HK-2 (cell line): ENCODE data around the gene CHEK1.

ENCODE experiments used
- DNase-seq: peaks from one replicate; pipeline ENCODE4 v3.0.0-alpha.2; 2018; ENCODE audit not compliant: unreplicated experiment

The CHEK1 gene

DNA sequence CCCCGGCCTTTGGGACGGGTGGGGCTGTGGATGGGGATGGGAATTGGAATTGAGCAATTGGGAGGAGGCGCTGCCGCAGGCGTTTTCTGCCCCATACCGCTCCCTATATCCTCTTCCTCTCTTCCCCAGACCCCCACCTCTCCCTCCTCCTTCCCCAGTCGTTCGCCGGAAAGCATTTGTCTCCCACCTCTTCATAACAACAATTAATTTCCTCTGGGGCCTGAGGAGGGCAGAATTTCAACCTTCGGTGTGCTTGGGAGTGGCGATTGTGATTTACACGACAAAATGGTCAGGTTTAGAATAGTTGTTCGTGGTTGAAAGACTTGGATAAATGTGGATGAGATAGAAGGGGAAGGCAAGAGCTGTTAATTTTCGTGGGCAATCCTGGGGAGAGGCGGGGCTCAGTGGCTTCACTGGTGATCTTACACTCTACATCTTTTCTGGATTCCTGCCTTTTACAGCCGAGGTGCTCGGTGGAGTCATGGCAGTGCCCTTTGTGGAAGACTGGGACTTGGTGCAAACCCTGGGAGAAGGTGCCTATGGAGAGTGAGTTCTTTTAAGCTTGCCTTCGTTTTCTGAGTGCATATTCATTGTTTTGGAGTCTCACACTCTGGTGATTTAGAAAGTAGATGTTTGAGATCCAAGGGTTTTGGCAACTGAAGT, 1.5 kb downstream of the CHEK1 start:
- peak; percentile 81 for DNase-seq

DNA sequence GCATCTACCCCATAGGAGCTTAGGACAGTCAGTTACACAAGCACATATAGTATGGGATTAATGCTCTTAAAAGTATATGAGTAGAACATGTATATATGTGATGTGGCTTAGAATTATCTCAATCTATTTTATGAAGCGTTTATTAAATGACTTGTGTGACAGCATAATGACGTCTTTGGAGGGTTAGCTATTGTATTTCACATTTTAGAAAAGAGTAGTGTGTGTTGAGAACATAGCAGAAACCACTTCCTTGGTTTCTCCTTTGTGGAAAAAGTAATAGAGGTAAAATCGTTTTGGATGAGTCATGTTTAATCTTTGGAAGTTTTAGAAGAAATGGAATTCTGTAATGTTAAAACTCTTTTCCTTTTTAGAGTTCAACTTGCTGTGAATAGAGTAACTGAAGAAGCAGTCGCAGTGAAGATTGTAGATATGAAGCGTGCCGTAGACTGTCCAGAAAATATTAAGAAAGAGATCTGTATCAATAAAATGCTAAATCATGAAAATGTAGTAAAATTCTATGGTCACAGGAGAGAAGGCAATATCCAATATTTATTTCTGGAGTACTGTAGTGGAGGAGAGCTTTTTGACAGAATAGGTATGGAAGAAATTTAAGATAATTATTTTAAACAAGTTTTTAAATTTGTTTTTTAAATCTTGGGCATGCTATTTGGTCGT, 2.4 kb downstream of the CHEK1 start:
- no peak for DNase-seq

DNA sequence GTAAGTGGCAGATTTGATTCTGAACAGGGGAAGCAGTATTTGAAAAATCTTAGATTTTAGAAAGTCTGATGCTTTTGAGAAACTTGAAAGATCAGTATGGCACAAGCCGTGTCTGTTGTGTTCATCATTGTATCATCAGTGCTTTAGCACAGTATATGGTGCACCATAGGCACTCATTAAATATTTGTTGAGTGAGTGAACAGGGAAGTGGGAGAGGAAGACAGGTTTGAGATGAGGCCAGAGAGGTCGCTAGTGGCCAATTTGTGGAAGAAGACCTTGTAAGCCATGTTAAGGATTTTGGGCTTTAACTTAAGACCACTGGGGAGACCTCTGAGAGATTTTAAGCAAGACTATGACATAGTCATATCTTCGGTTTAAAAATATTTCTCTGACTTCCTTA, 12.9 kb downstream of the CHEK1 start:
- DNase-seq, result no peak

DNA sequence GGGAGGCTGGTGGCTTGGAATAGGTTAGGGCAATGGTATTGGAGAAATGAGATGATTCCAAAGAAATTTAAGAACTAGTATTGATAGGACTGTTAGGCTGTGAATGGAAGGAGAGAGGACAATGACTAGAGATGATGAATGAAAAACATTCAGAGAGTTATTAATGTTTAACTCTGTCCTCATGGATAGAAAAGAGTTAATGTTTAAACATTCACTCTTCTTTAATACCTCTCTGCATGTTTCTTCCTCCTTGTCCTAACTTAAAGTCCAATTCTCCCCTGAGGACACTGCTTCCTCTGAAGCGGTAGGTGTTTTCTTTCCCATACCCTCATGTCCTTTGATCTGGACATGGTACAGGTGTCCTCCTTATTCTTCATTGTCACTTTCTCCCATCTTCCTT, 13.4 kb downstream of the CHEK1 start:
- no peak for DNase-seq

DNA sequence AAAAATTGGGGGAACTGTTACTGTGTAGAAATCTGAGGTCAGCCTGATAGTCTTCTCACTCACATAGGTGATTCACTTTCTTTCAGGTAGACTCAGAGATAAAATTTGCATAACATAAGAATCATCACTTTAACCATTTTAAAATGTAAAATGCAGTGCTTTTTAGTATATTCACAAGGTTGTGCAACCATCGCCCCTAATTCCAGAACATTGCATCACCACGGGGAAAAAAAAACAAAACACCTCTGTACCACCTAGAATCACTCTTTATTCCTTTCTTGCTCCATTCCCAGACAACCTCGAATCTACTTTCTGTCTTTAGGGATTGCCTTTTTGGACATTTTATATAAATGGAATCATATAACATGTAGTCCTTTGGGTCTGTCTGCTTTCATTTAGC, 20.9 kb downstream of the CHEK1 start:
- no peak for DNase-seq

DNA sequence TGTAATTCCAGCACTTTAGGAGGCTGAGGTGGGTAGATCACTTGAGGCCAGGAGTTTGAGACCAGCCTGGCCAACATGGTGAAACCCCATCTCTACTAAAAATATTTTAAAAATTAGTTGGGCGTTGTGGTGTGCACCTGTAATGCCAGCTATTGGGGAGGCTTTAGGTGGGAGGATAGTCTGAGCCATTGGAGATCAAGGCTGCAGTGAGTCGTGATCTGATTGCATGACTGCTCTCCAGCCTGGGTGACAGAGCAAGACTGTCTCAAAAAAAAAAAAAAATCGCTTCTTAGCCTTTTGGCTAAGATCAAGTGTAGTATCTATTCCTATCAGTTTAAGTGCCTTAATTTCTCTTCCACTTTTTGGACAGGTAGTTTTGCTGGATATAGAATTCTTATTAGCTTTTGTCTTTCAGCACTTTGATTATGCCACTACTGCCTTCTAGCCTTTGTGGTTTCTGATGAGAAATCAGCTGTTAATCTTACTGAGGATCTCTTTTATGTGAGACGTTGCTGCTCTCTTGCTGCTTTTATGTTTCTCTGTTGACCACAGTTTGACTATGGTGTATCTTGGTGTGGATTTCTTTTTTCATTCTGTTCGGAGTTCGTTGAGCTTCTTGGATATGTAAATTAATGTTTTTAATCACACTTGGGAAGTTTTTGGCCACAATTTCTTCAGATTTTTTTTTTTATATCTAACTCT, 24.7 kb downstream of the CHEK1 start:
- no peak for DNase-seq

DNA sequence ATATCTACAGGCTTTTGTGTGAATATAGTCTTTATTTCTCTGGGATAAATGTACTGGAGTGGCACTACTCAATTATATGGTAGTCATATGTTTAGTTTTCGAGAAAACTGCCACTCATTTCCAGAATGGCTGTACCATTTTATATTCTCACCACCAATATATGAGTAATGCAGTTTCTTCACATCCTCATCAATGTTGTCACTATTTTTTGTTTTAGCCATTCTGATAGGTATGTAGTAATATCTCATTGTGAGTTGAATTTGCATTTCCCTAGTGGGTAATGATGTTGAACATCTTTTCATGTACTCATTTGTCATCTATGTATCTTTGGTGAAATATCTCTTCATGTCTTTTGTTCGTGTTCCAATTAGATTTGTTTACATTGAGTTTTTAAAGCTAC, 37.7 kb downstream of the CHEK1 start:
- no peak for DNase-seq

DNA sequence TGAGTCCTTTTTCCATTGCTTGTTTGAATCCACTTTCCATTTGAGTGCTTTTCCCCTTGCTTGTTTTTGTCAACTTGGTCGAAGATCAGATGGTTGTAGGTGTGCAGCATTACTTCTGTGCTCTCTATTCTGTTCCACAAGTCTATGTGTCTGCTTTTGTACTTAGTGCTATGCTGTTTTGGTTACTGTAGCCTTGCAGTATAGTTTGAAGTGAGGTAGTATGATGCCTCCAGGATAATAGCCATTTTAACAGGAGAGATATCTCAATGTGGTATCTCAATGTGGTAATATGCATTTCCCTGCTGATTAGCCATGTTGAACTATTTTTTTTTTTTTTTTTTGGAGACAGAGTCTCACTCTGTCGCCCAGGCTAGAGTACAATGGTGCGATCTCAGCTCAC, 38.9 kb downstream of the CHEK1 start:
- DNase-seq, result no peak

DNA sequence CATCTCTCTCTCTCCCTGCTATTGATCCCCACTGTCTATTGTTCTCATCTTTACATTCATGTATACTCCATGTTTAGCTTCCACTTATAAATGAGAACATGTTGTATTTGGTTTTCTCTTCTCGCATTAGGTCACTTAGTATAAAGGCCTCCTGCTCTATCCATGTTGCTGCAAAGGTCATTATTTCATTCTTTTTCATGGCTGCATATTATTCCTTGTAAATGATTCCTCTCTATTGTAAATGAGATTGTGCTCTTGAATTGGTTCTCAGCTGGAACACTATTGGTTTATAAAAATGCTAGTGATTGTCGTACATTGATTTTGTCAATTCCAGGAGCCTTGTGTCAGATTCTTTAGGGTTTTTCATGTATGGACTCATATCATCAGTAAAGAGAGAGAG, 42.2 kb downstream of the CHEK1 start:
- DNase-seq, result no peak

DNA sequence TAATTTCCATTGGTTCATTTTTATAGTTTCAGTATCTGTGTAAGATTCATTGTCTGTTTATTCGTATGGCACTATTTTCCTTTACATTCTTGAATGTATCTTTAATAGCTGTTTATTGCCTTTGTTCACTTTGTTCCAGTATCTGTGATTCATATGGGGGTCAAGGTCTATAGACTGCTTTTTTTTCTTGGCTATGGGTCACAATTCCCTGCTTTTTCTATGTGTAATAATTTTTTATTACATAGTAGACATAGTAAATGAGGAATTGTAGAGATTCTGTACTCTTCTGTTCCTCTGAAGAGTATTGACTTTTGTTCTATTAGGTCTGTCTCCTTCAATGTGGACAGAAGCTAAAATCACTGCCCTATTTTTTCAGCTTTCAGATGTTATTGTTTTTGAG, 45.2 kb downstream of the CHEK1 start:
- DNase-seq, result no peak

DNA sequence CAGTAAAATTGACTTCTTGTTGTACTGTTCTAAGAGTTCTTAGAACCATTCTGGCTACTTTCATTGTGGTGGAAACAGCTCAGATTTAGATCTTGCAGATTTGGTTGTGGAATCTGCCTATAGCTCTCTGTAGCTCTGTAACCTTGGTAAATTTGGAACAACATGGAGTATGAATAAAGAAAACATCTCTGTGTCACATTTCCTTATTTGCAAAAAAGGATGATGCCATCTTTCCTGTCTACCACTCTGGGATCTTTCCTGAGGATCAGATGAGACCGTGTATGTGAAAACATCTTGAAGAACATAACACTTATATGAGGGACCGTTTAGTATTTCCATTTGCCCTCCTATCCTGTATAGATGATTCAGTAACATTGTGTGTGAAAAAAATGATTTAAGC, 46.6 kb downstream of the CHEK1 start:
- DNase-seq, result no peak

DNA sequence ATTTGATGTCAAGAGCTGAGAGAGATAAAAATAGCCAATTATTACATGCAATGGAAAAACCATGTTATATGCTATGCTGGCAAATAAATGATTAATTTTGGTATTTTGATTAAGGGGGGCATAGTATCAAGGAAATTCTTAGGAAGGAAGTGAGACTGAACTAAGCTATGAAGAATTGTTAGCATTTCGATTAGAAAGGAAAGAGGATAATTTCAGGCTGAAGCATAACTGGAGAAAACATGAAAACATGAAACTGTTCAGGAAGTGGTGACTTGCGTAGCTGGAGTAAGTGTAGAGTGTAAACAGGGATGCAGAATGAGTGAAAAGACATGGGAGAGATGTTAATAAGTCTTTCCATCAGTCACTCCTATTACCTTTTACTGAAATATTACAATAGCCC, 49.2 kb downstream of the CHEK1 start:
- DNase-seq, result no peak

DNA sequence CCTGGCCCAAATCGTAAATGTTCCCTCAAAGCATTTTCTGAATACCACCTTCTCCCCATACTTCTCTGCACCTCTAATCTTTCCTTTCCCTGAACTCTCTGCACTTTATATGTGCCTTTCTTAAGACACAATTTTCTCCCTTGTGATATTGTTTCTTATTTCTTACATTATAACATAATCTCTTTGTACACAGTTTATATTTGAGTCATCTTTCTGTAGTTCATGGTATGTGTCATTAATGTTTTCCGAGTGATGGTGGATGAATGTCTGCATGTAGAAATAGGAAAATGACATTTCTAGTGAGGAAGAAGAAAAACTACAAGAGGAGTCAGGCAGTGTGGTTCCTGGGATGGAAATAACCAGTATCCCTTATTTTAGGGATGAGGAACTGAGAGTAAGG, 50.2 kb downstream of the CHEK1 start:
- no peak for DNase-seq

DNA sequence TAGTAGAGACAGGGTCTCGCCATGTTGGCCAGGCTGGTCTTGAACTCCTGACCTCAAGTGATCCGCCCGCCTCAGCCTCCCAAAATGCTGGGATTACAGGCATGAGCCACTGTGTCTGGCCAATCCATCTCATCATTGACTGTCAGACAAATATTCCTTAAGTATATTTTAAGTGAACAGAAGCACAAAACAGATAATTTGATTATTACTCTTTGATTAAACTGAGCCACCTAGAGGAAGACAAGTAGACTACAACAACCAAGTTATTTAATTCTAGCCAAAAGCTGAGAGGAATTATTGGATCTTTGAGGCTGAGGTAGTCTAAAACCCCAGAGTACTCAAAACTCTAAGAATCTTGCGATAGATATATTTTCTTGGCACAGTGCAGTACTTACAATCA, 54.4 kb downstream of the CHEK1 start:
- no peak for DNase-seq

DNA sequence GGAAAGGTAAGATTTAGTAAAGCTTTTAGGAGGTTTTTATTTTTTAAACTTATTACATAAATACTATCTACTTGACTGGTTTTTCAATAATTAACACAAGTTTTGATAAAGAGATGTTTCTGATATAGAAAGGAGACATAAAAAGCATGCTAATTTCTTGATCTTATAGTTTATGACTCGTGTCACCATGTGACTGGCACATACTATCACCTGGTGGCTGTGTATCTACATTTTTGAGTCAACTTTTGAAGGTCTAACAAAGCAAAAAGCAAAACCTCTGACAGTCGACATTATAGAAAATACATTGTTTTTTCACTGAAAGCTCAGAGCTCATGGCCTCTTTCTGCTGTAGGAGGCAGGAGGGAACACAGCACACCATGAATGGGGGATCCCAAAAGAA, 54.9 kb downstream of the CHEK1 start:
- no peak for DNase-seq

DNA sequence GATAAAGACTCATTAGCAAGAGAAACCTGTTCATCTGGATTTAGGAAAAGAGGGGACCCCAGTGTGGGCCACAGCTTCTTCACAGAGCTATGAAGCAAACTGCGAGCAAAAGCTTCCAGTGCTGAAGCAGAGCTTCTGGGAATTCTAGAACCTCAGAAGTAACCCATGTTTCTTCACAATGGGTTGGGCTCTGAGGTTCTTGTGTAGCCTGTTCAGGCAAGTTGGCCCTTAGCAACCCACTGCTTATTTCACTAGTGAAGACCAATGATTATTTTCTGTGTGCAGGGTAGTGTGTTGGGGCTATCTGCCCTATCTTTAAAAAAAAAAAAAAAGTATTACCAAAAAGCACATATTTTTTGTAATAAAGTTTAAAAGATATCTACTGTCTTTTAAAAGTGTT, 55.8 kb downstream of the CHEK1 start, which contains the start of gene ACRV1:
Gene ACRV1 (minus strand): TSS at position 101 of the 400 bp plus-strand sequence. CDS start 67 bp downstream, at position 34.
- no peak for DNase-seq

DNA sequence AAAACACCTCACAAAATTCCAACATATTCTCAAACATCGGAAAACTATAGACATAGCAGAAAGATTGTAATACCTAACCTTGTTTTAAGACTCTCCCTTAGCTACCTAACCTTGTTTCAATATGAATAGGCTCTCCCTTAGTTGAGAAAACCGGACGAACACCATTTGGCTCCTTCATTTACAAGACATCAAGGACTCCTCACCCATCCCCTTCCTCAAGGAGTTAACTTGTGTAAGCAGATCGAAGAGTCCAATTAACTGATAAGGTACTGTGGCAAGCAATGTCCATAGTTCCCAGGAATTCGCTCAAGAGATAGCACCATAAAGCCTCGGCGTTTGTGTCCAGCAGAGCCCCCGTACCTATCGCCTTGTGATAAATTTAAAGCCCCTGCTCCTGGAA, 60.3 kb downstream of the CHEK1 start:
- DNase-seq, result no peak

DNA sequence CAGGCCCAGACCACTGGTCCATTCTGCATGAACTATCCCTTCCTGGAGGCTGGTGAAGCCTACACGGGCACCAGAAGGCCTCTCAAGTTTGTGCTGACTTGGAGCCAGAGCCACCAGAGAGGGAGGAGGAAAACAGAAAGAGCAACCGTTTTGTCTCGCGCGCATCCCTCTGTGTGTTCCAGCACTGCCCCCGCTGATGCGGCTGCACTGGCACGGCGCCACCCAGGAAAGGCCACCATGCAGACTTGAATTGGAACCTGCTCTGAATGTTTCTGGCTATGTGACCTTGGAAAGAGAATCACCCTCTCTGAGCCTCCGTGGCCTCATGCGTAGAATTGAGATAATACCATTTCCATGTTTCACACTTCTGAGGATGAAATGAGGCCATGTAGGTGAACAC, 63.1 kb downstream of the CHEK1 start:
- no peak for DNase-seq

DNA sequence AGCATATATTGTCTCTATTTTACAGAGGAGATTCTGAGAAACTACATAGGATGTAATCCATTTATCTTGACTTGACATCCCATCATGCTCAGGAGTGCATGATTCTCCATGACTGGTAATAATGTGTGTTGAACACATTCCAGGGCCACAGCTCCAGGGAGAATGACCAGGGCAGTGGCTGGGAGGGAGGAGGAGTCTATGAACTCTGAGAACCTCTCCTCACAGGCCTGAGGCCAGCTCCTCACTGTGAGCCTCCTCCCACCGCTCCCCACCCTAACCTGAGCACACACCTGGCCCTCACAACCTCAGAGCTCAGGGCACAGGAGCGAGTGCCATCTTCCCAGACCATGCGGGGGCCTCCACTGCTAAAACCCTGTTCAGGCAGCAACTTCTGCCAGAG, 63.7 kb downstream of the CHEK1 start:
- DNase-seq, result no peak

DNA sequence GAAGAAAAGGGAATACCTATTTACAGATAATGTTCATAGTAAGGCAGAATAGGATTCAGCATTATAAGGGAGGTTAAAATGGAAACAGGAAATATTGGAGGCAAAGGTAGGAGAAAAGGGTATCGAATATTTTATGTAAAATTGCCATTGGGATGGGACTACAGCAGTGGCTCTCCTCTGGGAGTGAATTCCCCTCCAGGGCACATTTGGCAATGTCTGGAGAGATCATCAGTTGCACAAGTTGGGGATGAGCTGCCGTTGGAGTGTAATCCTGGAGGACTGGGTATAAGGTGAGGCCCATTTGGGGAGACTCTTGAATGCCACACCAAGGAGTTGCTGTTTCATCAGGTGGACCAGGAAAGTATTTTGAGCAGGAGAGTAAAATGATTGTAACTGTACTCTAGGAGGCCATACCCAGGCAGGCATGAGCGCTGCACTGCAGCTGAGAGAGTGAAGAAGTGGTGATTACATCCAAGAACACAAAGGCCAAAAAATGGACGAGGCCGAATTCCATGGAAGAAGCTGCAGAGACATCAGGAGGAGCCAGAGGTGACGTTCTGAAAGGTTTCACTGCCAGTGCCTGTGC, 64.4 kb downstream of the CHEK1 start:
- DNase-seq, result no peak

DNA sequence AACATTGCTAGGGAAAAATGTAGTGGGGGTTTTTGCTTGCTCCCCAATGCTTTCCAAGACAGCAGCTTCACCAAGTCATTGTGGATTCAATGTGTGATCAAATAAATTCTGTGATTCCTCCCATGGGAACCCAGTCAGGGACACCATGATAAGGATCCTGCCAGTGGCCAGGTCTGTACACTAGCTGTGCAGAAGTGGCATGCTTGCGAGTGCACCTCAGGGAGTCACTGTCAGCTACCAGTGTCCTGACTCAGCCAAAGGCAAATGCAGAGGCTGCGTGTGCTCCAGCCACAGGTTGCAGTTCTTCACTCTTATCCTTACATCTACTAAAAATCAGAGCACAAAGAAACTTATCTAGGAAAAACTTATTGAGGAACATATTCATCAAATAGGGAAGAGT, 65.0 kb downstream of the CHEK1 start:
- DNase-seq, result no peak

DNA sequence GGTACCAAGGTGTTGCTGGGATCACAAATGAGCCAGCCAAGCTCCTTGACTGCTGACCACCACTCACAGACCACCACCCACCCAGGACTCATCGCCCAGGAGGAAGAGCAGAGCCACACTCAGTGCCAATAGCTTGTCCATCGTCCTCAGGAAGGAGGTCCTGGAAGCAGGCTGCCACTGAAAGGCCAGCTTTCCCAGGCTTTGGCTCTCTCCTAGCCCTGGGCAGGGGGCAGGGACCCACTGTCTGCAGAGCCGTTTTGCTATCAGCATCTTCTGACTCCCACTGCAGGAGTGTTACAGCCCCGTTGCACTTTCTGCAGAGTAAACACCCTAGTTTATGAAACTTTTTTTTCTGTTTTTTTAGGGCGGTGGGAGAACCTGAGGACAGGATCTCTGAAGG, 67.9 kb downstream of the CHEK1 start:
- no peak for DNase-seq

DNA sequence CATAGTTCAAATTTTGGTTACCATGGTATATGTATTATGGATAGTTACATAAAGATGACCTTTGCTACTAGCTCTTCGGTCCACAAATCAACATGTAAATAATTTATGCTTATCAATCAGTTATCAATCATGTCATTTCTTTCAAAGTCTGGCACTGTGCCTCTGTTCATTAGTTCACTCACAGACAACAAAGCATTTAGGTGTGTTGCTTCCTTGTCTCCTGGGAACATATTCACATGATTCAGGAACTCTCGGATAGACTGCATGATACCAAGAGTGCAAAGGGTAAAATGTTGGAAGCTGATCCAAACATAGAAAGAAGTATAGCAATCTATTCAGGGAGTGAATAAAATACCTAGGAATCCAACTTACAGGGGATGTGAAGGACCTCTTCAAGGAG, 70.0 kb downstream of the CHEK1 start:
- DNase-seq, result no peak
